Measurements from ENCODE around the gene KLHL7.
"Not testable (repeated sequence)": the region's sequence is repeated elsewhere in the genome, so short reads cannot be mapped to it uniquely, and the experiment has no call there.

DNA sequence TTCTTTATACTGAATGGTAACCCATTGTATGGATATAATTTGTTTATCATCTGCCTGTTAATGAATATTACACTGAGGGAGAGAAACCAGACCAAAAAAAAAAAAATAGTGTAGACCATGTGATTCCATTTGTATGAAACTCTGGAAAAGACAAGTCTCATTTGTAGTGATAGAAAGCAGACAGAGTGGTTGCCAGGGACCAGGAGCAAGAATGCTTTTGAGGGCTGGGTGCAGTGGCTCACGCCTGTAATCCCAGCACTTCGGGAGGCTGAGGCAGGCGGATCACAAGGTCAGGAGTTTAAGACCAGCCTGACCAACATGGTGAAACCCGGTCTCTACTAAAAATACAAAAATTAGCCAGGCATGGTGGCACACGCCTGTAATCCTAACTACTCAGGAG, 92.2 kb downstream of the KLHL7 start:
- TF ChIP-seq, protein P1, sequence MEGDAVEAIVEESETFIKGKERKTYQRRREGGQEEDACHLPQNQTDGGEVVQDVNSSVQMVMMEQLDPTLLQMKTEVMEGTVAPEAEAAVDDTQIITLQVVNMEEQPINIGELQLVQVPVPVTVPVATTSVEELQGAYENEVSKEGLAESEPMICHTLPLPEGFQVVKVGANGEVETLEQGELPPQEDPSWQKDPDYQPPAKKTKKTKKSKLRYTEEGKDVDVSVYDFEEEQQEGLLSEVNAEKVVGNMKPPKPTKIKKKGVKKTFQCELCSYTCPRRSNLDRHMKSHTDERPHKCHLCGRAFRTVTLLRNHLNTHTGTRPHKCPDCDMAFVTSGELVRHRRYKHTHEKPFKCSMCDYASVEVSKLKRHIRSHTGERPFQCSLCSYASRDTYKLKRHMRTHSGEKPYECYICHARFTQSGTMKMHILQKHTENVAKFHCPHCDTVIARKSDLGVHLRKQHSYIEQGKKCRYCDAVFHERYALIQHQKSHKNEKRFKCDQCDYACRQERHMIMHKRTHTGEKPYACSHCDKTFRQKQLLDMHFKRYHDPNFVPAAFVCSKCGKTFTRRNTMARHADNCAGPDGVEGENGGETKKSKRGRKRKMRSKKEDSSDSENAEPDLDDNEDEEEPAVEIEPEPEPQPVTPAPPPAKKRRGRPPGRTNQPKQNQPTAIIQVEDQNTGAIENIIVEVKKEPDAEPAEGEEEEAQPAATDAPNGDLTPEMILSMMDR (conservative IDR thresholded peaks at IDR 0.05 in 1 of 2, IDR thresholded peaks at IDR 0.05 in 1 of 2; ENCODE audit: extremely low read depth in 1 of 2, insufficient read depth in 1 of 2, low read depth in 1 of 2, low read length in 2 of 2) = not testable (repeated sequence)
- not testable (repeated sequence) for TF ChIP-seq EZH2 (IDR thresholded peaks at IDR 0.05; ENCODE audit: borderline replicate concordance, low read length)
